Sigmoid colon (tissue), 7 donors: ENCODE data around the gene PLS1. TPM values are rescaled to one million over a fixed set of nuclear protein-coding genes. Genes with fewer than 3 reads are reported as not detected.
"Not testable (repeated sequence)": the region's sequence is repeated elsewhere in the genome, so short reads cannot be mapped to it uniquely, and the experiment has no call there.

ENCODE experiments used
- DNase-seq: peaks from one replicate; pipeline ENCODE4 v3.0.0-alpha.2; 2019
- H3K27ac ChIP-seq, 4 donors: fragments of 200-600 bp; sonication (generic); one replicate each; pipeline ENCODE4 v1.5.1; 2016 to 2019; ENCODE audit warnings: mild to moderate bottlenecking in 1 of 4
- H3K27me3 ChIP-seq, 3 donors: fragments of 200-600 bp; sonication (generic); one replicate each; pipeline ENCODE4 v1.5.1; 2019; ENCODE audit warnings: mild to moderate bottlenecking in 1 of 3
- H3K36me3 ChIP-seq, 4 donors: fragments of 200-600 bp; sonication (generic); one replicate each; pipeline ENCODE4 v1.5.1; 2016 to 2019
- H3K4me1 ChIP-seq, 4 donors: fragments of 200-600 bp; sonication (generic); one replicate each; pipeline ENCODE4 v1.5.1; 2017 to 2019
- H3K4me3 ChIP-seq, 4 donors: fragments of 200-600 bp; sonication (generic); one replicate each; pipeline ENCODE4 v1.5.1; 2017 to 2019; ENCODE audit warnings: mild to moderate bottlenecking in 2 of 4, moderate library complexity in 1 of 4
- H3K9me3 ChIP-seq, 4 donors: fragments of 200-600 bp in 3 of 4; sonication (generic) in 3 of 4; one replicate each; pipeline versions ENCODE4 v1.5.1 to v1.6.1; 2013 to 2019
- CTCF ChIP-seq, 4 experiments: fragments of 450-650 bp in 3 of 4; fragments of 200-600 bp in 1 of 4; IDR thresholded peaks; one replicate each; pipeline ENCODE4 v1.5.1; 2016 to 2019; ENCODE audit warnings: antibody characterized with exemption in 4 of 4, mild to moderate bottlenecking in 3 of 4, moderate library complexity in 2 of 4
- EP300 ChIP-seq, 4 donors: sonication (generic); formaldehyde crosslinking; IDR thresholded peaks; one replicate each; pipeline ENCODE4 v1.6.1; 2017; ENCODE audit warnings: antibody characterized with exemption in 4 of 4
- POLR2A ChIP-seq, 2 donors: fragments of 450-650 bp; IDR thresholded peaks; one replicate each; pipeline ENCODE4 v1.6.1; 2016; ENCODE audit warnings: antibody characterized with exemption in 2 of 2, mild to moderate bottlenecking in 2 of 2, moderate library complexity in 2 of 2
- POLR2AphosphoS5 ChIP-seq, 4 donors: sonication (generic); formaldehyde crosslinking; IDR thresholded peaks; one replicate each; pipeline ENCODE4 v1.6.1; 2017; ENCODE audit warnings: antibody characterized with exemption in 4 of 4
- WGBS, 2 donors: extraction: QIAGEN DNeasy Blood & Tissue Kit; methylation state at CpG; one replicate each; pipeline ENCODE4 v1.1.7; 2013; 5-methylcytosine and 5-hydroxymethylcytosine counted together
- intact Hi-C: fragments of 100-400 bp; cut with DNase I; formaldehyde crosslinking; loops from one replicate; pipeline ENCODE4 v1.15.1; 2023
- polyA plus RNA-seq, 3 donors: library from polyadenylated mRNA; stranded (reverse); fragments of 200-250 nt; gene quantifications; one replicate each; pipeline ENCODE4 v1.2.3, GENCODE V29; 2013
- total RNA-seq, 4 donors: library from RNA; depleted of rRNA; stranded (reverse); fragments of >200 nt; gene quantifications; one replicate each; pipeline ENCODE4 v1.1.0, GENCODE V29; 2016
- donor health status: healthy with polysubstance abuse.
- donor health status: Bipolar disorder and iron deficiency.
- donor health status: healthy.

PLS1 gene
- total and polyA plus RNA-seq, 7 donors, result 0.55 to 366 (median 1.8) TPM

DNA sequence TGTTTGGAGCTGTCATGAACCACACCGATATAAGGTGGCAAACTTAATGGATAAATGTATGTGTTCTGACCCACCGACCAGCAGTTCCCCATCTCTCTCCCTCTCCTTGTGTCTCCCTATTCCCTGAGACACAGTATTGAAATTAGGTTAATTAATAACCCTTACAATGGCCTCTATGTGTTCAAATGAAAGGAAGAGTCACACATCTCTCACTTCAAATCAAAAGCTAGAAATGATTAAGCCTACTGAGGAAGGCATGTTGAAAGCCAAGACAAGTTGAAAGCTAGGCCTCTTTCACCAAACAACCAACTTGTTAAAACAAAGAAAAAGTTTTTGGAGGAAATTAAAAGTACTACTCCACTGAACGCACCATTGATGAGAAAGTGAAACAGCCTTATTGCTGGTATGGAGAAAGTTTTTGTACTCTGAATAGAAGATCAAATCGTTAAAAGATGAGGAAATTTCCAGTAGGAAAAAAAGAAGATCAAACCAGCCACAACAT lies 32.6 kb upstream of the PLS1 start:
- Histone ChIP-seq H3K36me3 (peaks cover 0 to 66% (median 1%) of the 10 kb centered on the region in 4 donors), H3K4me1 (no peaks in the 10 kb centered on the region), H3K9me3 (no peaks in the 10 kb centered on the region), H3K27ac (no peak overlapping the region), H3K4me3 (no peak overlapping the region), H3K27me3 (no peaks in the 10 kb centered on the region)
- DNase-seq, result no peak
- no peak for TF ChIP-seq CTCF (IDR thresholded peaks at IDR 0.05)
- TF ChIP-seq POLR2A (IDR thresholded peaks at IDR 0.05), result no peak
- no peak for TF ChIP-seq EP300 (IDR thresholded peaks at IDR 0.05)
- TF ChIP-seq POLR2AphosphoS5 (IDR thresholded peaks at IDR 0.05), result no peak
- WGBS, 2 donors, result 89 to 93% methylated on average over 4 of the region's 4 CpGs
- intact Hi-C loops, result no loop called here

DNA sequence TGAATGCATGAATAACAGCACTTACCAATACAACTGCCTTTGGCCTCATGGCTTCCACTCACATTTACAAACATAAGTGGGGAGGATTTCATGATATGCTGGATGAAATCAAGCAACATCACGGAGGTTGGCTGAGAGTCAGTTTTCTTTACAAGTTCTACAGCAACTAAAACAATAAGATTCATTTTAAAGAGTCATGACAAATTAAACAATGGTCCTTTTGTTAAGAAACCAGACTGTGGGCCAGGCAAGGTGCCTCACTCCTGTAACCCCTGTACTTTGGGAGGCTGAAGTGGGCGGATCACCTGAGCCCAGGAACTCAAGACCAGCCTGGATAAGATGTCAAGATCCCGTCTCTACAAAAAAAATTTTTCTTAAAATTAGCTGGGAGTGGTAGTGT lies 30.1 kb upstream of the PLS1 start:
- no peak for TF ChIP-seq POLR2A (IDR thresholded peaks at IDR 0.05)
- TF ChIP-seq CTCF (IDR thresholded peaks at IDR 0.05), result no peak
- TF ChIP-seq EP300 (IDR thresholded peaks at IDR 0.05), result no peak
- TF ChIP-seq POLR2AphosphoS5 (IDR thresholded peaks at IDR 0.05), result no peak
- Histone ChIP-seq H3K27me3 (no peaks in the 10 kb centered on the region), H3K4me1 (no peaks in the 10 kb centered on the region), H3K36me3 (peaks cover 0 to 42% (median 0%) of the 10 kb centered on the region in 4 donors), H3K9me3 (no peaks in the 10 kb centered on the region), H3K27ac (no peak overlapping the region), H3K4me3 (no peak overlapping the region)
- no peak for DNase-seq
- intact Hi-C loops, result no loop called here
- WGBS, 2 donors, result 20 to 80% methylated on average over 3 of the region's 3 CpGs

DNA sequence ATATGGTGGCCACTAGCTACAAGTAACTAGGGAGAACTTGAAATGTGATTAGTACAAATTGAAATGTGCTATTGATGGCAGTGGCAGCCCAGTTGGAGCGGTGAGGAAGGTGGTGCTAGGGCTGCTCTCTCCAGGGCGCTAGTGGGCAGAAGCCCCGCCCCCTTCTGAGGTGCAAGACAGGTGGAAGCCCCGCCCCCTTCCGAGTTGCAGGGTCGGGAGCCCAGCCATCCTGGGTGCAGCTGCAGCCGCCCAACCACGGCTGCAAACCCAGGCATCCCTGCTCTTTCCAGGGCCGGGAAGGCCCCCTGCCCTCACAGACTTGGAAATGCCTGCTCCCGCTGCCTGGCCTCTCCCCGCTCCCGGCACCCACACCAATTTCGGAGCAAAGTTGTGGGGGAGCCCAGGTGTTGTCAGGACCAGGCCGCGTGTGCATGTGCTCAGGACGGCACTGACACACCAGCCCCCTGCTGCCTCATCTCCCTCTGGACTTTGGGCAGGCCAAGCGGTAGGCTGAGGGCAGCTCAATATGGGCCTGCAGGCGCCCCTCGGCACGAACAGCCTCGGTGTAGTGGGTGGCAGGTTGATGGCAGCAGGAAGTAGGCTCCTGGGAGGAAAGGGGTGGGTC lies 27.7 kb upstream of the PLS1 start:
- Histone ChIP-seq H3K27me3 (no peaks in the 10 kb centered on the region), H3K4me3 (no peak overlapping the region), H3K36me3 (peaks cover 0 to 28% (median 0%) of the 10 kb centered on the region in 4 donors), H3K27ac (no peak overlapping the region), H3K9me3 (no peaks in the 10 kb centered on the region), H3K4me1 (no peaks in the 10 kb centered on the region)
- WGBS, 2 donors, result 90 to 95% methylated on average over 21 of the region's 21 CpGs
- no peak for TF ChIP-seq CTCF (IDR thresholded peaks at IDR 0.05)
- no peak for TF ChIP-seq POLR2A (IDR thresholded peaks at IDR 0.05)
- TF ChIP-seq POLR2AphosphoS5 (IDR thresholded peaks at IDR 0.05), result no peak
- no peak for TF ChIP-seq EP300 (IDR thresholded peaks at IDR 0.05)
- intact Hi-C loops, result no loop called here
- no peak for DNase-seq

DNA sequence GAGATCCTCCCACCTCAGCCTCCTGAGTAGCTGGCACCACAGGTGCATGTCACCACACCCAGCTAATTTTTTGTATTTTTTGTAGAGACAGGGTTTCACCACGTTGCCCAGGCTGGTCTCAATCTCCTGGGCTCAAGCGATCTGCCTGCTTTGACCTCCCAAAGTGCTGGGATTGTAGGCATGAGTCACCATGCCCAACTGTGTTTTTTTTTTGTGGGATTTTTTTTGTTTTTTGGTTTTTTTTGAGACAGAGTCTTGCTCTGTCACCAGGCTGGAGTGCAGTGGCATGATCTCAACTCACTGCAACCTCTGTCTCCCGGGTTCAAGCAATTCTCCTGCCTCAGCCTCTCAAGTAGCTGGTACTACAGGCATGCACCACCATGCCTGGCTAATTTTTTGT lies 26.8 kb upstream of the PLS1 start:
- H3K36me3 ChIP-seq, result peaks cover 0 to 19% (median 0%) of the 10 kb centered on the region in 4 donors
- H3K4me3 ChIP-seq, intact Hi-C loops, H3K27ac ChIP-seq, DNase-seq, H3K9me3 ChIP-seq, H3K4me1 ChIP-seq, H3K27me3 ChIP-seq: not testable (repeated sequence)
- WGBS, 2 donors, result 95 to 96% methylated on average over 3 of the region's 3 CpGs

- H3K27me3 ChIP-seq, H3K27ac ChIP-seq, H3K9me3 ChIP-seq, H3K36me3 ChIP-seq, intact Hi-C loops, H3K4me3 ChIP-seq, DNase-seq: not testable (repeated sequence)
- WGBS, 2 donors, result 94 to 97% methylated on average over 3 of the region's 3 CpGs
- peaks cover 0 to 29% (median 13%) of the 10 kb centered on the region in 4 donors for H3K4me1 ChIP-seq
Observed at GRCh38 chr3:142574223-142574622, 22.0 kb upstream of the PLS1 start.

DNA sequence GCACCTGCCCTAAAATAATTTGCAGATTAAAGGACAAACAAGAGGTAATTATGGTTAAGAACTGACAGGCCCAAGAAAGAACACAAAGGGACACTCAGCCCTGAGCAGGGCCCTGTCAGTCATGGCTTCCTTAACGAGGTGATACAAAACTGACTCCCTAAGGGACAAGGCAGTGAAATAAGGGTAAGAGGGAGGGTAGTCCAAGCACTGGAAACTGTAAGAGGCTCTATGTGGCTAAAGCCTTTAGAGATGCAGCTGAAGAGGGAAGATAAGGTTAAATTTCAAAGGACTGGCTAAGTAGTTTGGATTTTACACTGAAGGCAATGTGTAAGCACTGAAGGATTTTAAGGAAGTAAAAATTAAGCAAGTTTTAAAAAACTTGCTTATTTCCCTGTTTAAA lies 21.5 kb upstream of the PLS1 start:
- no peak overlapping the region for H3K4me3 ChIP-seq
- TF ChIP-seq EP300 (IDR thresholded peaks at IDR 0.05) (no peak), POLR2A (IDR thresholded peaks at IDR 0.05) (no peak), POLR2AphosphoS5 (IDR thresholded peaks at IDR 0.05) (no peak), CTCF (IDR thresholded peaks at IDR 0.05) (no peak)
- no peak overlapping the region for H3K27ac ChIP-seq
- intact Hi-C loops, result loop anchor here (5.0 kb wide), 2 partner anchors 127 to 428 kb away; partner anchors contain the start of genes U2SURP and XRN1
- no peaks in the 10 kb centered on the region for H3K36me3 ChIP-seq
- no peak for DNase-seq
- H3K9me3 ChIP-seq, result no peaks in the 10 kb centered on the region
- H3K4me1 ChIP-seq, result peaks cover 0 to 34% (median 18%) of the 10 kb centered on the region in 4 donors
- H3K27me3 ChIP-seq, result no peaks in the 10 kb centered on the region
- WGBS, 2 donors, result 23 to 59% methylated on average over 1 of the region's 1 CpG
